ENCODE measurements around the gene CPT2. TPM values are rescaled to one million over a fixed set of nuclear protein-coding genes. Genes with fewer than 3 reads are reported as not detected.

CPT2 gene
- total and polyA plus RNA-seq, 2 of the 13 experiments (the other 11 are each of a cell fraction or from before 2014, with no cell fraction given): 12.6 to 14.6 TPM

GRCh38 chr1:53197291-53198200, 922 bp downstream of the CPT2 start:
- Histone ChIP-seq H4K20me1 (ENCODE audit: insufficient read depth, low read length) (no peaks in the 10 kb centered on the region), H3K4me3 (replicated peaks in 1 of 3; ENCODE audit: insufficient read depth in 1 of 3, low read depth in 2 of 3, low read length in 3 of 3) (peak overlapping the region; percentile 84 to 91 (median 91)), H3K27me3 (ENCODE audit: control insufficient read depth in 1 of 2, insufficient read depth in 2 of 2, low read length in 2 of 2) (no peaks in the 10 kb centered on the region; a peak in 1 of 5 replicates), H3K27ac (ENCODE audit: extremely low read length, insufficient read depth, low read length) (peak overlapping the region; percentile 87), H2AFZ (ENCODE audit: low read length) (no peak overlapping the region), H3K79me2 (ENCODE audit: insufficient read depth, low read length) (peaks cover 17% of the 10 kb centered on the region), H3K9ac (ENCODE audit: insufficient read depth, low read depth, low read length) (peak overlapping the region; percentile 95), H3K9me3 (ENCODE audit: low read length) (no peaks in the 10 kb centered on the region), H3K4me2 (ENCODE audit: low read depth, low read length) (peak overlapping the region; percentile 74), H3K36me3 (replicated peaks in 1 of 2; ENCODE audit: control insufficient read depth in 1 of 2, insufficient read depth in 2 of 2, low read length in 2 of 2) (peaks cover 4 to 6% of the 10 kb centered on the region in 2 experiments), H3K4me1 (ENCODE audit: insufficient read depth, low read length) (peaks cover 53% of the 10 kb centered on the region)
- in situ Hi-C loops (cut with HindIII; ENCODE audit: extremely low pct_ligation_motif_present, low pct_unique_long_range_greater_than_20kb) (no loop called here), intact Hi-C loops (cut with micrococcal nuclease; ENCODE audit: unreplicated experiment) (loop anchor here (2.0 kb wide), 1 partner anchor 23 kb away; the partner anchor contains the start of gene CZIB)
- WGBS (ENCODE audit: low lambda C conversion rate): 34% methylated on average over 13 of the region's 13 CpGs
- DNase-seq (ENCODE audit: low spot score): no peak
- no peak for FAIRE-seq
- TF ChIP-seq HES4 (CRISPR knock-in tag; IDR thresholded peaks at IDR 0.05; ENCODE audit: borderline replicate concordance) (no peak), ZMAT3 (CRISPR knock-in tag; conservative IDR thresholded peaks at IDR 0.05) (no peak), ZNF121 (CRISPR knock-in tag; IDR thresholded peaks at IDR 0.05) (no peak), PRMT3 (CRISPR knock-in tag; IDR thresholded peaks at IDR 0.05; ENCODE audit: borderline replicate concordance, low read depth) (no peak), MLXIP (CRISPR knock-in tag; IDR thresholded peaks at IDR 0.05; ENCODE audit: borderline replicate concordance) (no peak), ZNF549 (CRISPR knock-in tag; IDR thresholded peaks at IDR 0.05) (no peak), ZBTB46 (CRISPR knock-in tag; IDR thresholded peaks at IDR 0.05; ENCODE audit: borderline replicate concordance) (no peak), ZNF160 (CRISPR knock-in tag; IDR thresholded peaks at IDR 0.05) (no peak), CSRNP2 (CRISPR knock-in tag; conservative IDR thresholded peaks at IDR 0.05; ENCODE audit: low read depth) (no peak), MAFK (conservative IDR thresholded peaks at IDR 0.05 in 1 of 2, IDR thresholded peaks at IDR 0.05 in 1 of 2; ENCODE audit: low read length in 2 of 2) (peak; percentile 17 to 56; a peak in 2 of 4 replicates), PHF20 (CRISPR knock-in tag; IDR thresholded peaks at IDR 0.05) (no peak), HOMEZ (CRISPR knock-in tag; IDR thresholded peaks at IDR 0.05; ENCODE audit: low read depth) (no peak), ZNF75D (CRISPR knock-in tag; IDR thresholded peaks at IDR 0.05; ENCODE audit: borderline replicate concordance) (no peak), TMF1 (CRISPR knock-in tag; IDR thresholded peaks at IDR 0.05; ENCODE audit: low read depth) (peak; percentile 5; the same call in 1 of the 2 replicates)
- BruUV-seq (replicated peaks): TSS peak; percentile 61
- POLR2A ChIA-PET: interaction anchor here (2.3 kb wide), 1 partner anchor 15 kb away, joined by 6 read pairs; no protein-coding TSS in a partner anchor
- CTCF ChIA-PET (ENCODE audit: low intra/inter-chr PET ratio, low total read pairs): no interaction called here
- 0 out of 3 replicates have a peak, but pooled peaks have one; percentile 3 for ATAC-seq
